H54 (cell line): ENCODE results near the gene TRAP1.
A peak's percentile ranks its signal among the peaks of the same experiment; 100 is the strongest.

Experiments
- DNase-seq: peaks from one replicate; pipeline ENCODE4 v3.0.0; 2011; ENCODE audit warnings: low spot score, mixed read lengths; ENCODE audit not compliant: insufficient read length
- FAIRE-seq: peaks from 3 replicates; lab custom pipeline; 2011; peaks lifted over from hg19 to GRCh38; lab: Jason Lieb, UNC
- POLR2A ChIP-seq: IDR thresholded peaks from 2 replicates; pipeline ENCODE4 v1.6.1; 2011; ENCODE audit warnings: low read depth, mild to moderate bottlenecking, low read length

Gene TRAP1

DNA sequence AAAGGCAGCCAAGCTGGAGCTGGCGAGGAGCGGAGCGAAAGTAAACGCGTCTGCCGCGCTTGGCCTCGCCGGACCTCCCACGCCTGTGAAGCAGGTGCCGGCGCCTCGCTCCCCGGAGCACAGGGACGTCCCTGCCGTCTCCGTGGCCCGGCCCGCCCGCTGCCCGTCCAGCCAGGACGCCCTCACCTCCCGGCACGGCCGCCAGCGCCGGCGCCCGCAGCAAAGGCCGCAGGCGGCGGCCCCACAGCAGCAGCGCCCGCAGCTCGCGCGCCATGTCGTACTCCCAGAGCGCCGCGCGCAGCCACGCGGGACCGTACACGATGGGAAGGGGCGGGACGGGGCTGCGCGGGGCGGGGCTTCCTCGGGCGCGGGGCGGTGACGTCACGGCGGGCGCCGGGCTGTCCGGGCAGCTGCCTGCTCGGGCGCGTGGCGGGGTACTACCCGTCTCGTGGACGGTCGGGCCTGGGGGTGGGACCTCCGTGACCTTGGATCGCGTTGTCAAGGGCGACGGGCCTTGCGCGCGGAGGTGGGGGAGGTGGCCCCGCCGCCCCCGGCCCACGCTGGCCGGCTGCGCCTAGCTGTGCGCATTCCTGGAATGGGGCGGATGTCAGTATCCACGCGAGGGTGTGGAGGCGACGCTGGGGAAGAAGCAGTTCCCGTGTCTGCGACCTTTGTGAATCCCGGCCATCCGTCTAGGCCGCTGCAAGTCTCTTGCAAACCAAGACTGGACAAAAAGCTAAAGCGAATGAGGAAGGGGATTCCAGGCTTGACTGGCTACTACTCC lies at the start of gene TRAP1:
Gene TRAP1 (minus strand): TSS at position 290 of the 784 bp plus-strand sequence. CDS start 16 bp downstream, at position 274.
- FAIRE-seq, result no peak
- TF ChIP-seq POLR2A, result peak; percentile 94
- DNase-seq, result peak; percentile 88

DNA sequence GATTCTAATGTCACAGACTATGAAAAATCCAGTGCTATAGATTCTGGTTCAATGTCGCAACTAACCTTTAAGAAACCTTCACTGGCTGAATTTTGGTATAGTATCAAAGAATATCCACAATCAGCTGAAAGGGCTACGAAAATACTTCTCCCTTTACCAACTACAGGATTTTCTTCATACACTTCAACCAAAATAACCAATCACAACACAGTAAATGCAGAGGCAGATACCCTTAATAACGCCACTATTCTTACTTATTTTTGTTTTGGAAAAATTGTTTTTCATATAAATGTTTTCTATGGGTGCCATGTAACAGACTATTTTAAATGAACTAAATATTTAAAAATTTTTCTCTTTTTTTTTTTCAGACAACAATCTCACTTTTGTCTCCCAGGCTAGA lies 48.9 kb upstream of the TRAP1 start:
- DNase-seq, result no peak
- no peak for FAIRE-seq
- no peak for TF ChIP-seq POLR2A

DNA sequence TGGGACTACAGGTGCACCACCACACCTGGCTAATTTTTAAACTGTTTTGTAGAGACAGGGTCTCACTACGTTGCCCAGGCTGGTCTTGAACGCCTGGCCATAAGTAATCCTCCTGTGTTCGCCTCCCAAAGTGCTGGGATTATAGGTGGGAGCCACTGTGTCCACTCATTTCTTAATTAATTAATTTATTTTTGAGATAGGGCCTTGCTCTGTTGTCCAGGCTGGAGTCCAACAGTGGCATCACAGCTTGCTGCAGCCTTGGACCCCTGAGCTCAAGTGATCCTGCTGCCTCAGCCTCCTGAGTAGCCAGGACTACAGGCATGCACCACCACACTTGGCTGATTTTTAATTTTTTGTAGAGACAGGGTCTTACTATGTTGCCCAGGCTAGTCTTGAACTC lies 47.1 kb upstream of the TRAP1 start:
- no peak for FAIRE-seq
- DNase-seq, result no peak
- TF ChIP-seq POLR2A, result no peak

DNA sequence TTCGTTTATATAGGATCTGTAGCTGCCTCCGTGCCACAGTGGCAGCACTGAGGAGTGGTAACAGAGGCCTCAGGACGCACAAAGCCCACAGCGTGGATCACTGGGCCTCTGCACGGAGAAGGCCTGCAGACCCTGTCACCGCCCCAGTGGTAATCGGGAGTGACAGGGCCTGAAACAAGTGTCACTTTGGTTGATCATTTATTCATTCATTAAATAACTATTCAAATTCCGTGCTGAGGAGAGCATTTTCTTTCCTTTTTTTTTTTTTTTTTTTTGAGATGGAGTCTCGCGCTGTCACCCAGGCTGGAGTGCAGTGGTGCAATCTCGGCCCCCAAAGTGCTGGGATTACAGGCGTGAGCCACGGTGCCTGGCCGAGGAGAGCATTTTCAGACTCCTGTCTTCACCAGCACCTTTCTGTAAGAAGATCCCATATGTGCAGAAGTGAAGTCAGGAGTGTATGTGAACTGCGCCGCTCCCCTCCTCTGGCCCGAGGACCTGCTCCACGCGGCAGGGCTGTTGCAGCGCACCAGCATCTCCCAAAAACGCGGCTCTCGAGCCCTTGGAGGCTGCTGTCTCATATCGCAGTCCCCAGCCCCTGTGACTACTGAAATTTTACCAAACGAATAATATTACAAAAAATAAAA lies 44.9 kb upstream of the TRAP1 start:
- no peak for FAIRE-seq
- DNase-seq, result no peak
- TF ChIP-seq POLR2A, result no peak

DNA sequence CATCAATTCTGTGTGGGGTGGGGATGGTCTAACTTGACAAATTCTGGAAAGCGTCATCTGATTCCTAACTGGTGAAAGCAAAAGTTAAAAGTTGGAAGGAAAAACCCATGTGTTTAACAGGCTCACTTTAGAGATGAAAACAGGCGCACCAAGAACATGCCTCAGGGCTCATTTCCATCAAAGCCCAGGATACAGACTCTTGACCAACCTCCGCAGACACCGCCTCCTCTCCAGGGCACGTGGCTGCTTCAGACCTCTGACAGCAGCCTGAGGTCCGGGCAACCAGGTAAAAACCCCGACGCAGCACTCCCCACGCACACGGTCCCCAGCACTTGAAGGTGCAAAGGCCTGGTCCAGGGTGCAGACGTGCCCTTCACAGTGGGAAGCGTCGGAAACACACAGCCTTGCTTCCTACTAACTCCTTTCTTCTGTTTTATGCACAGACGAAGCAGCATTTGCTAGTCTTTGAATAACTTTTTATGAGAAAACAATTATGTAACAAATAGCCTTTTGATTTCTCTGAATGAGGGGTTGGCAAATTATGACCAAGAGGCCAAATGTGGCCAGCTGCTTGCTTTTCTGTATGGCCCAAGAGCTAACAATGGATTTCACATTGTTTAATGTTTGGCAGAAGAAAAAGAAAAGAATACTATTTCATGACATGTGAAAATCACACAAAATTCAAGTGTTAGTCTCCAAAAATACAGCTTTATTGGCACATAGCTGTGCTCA lies 44.2 kb upstream of the TRAP1 start:
- DNase-seq (no peak), FAIRE-seq (no peak)

DNA sequence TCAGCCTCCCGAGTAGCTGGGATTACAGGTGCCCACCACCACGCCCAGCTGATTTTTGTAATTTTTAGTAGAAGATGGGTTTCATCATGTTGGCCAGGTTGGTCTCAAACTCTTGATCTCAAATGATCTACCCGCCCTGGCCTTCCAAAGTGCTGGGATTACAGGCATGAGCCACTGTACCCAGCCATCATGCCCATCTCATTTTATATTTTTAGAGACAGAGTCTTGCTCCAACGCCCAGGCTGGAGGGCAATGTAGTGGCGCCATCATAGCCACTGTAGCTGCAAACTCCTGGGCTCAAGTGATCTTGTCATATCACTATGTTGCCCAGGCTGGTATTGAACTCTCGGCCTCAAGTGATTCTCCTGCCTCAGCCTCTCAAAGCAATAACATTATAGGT lies 43.2 kb upstream of the TRAP1 start:
- DNase-seq (no peak), FAIRE-seq (no peak)
- no peak for TF ChIP-seq POLR2A

More for the DNA sequence above, 44.2 kb upstream of the TRAP1 start:
- TF ChIP-seq POLR2A, result no peak

DNA sequence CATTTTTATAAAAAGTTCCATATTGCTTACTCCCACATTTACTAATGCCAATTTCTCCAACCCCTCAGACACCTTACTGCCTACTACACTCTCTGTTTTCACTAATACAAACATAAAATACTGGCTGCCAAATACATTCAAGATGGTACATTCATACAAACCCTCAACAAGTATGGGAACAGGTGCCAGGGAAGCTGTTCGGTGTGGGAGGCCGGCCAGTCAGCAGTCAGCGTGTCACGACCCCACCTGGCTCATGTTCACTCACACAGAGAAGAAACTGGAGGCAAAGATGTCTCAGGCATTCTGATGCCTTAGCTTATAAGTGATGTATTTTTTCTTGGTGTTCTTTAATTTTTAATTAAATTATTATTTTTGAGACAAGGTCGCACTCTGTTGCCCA lies 42.4 kb upstream of the TRAP1 start:
- DNase-seq (no peak), FAIRE-seq (no peak)
- no peak for TF ChIP-seq POLR2A

DNA sequence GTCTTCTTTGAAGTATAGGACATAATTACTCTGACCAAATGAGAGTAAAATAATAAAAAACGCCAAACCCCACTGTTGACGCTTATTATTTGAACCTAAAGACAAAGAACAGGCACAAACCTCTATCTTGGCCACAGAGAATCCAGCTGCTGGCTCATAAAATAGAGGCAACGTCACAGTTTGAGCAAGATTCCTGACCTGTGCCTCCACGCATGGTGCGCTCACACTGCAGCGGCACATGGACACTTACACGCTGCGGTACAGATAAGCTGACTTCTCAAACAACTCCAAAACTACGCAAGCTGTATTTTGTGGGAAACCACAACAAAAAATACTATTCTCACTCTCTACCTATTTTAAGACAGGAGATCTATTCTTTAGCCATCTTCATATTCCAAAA lies 38.8 kb upstream of the TRAP1 start:
- TF ChIP-seq POLR2A, result no peak
- FAIRE-seq (no peak), DNase-seq (no peak)

DNA sequence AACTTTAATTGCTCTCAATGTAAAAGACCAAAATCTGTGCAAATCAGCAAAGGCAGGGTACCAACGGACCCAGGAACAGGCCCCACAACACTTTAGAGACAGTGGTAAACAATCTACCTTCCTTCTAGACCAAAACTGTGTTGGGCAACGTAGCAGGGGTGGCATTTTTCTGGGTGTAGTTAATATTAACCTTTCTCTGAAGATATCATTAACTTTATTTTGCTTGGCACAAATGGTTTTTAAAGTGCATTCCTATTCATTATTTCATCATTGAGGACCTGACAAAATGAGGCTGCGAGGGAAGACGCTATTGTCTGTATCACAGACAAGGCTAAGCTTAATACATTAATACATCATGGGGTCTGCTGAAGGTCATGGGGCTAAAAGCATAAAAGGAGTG lies 37.9 kb upstream of the TRAP1 start:
- TF ChIP-seq POLR2A, result no peak
- FAIRE-seq (no peak), DNase-seq (no peak)

DNA sequence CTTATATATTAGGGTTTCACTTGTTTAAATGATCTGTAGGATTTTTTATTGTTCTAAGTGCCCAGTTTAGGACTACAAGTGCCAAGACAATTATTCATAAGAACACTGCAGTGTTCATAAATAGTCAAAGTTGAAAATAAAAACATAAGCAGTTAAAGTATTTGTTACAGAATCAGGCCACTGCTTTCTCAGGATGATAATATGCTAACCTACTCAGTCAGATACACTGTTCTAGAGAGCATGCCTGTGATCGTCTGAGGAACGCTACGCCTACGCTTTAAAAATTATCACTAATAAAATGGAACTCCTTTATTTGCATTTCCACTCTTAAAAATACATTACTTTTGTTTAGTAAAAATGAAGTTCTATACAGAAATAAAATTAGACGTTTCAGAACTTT lies 37.4 kb upstream of the TRAP1 start:
- no peak for TF ChIP-seq POLR2A
- FAIRE-seq (no peak), DNase-seq (no peak)

DNA sequence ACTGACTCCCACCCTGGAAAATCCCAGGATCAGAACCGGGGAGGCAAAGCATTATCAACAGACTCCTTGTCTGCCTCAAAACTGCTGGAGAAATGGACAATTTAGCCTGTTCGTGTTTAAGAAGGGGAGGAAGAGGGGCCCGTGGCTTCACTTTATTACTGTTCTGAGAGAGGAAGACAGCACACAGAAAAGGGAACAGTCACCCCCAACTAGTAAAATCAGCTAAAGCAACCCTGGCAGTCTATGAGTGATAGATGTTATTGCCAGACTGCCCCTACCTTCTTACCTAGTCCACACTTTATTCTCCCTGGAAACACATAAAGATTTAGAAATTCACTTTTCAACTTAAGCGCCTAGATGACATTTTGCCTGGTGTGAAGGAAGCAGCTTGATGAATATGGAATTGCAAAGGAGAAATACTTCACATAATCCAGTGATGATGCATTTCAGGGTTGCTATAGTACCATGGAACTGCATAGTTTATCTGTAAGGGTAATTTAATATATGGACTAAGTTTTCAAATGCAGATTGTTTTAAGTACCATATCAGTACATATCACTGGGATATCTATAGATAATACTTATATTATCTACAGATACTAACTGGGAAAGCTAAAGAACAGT lies 36.9 kb upstream of the TRAP1 start:
- no peak for DNase-seq
- TF ChIP-seq POLR2A, result no peak
- no peak for FAIRE-seq

DNA sequence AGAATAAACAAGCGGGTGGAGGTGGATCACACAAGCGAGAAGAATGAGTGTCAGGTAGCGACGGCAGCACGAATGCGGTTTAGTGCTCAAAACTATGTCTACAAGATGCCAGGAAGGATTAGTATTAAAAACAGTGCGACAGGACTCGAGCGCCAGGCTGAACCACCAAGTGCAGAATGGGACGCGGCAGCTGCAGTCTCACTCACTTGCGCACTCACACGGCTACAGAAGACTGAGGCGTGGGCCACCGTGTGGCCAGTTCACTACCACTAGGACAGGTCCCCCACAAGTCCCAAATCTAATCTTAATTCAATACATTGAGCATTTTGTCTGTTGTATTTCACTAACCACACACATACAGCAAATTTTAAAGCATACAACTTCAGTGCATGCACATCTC lies 35.7 kb upstream of the TRAP1 start:
- FAIRE-seq (no peak), DNase-seq (no peak)
- no peak for TF ChIP-seq POLR2A

DNA sequence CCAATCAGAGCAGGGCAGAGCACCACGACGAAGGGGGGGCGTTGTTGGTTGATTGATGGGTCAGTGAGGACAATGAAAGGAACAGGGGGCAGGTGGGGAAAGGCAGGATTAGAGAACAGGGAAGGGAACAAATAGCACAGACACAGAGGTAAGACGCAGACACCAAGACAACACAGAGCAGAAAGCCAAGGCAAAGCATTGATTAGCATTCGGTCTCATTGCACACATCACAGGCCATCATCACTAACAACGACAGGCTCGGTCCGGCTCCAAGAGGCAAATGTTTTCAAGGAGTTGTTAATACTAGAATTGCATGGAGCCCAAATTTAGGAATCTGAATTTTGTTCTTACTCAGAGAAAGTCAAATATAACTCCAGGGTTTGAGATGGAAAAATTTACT lies 34.6 kb upstream of the TRAP1 start:
- FAIRE-seq (no peak), DNase-seq (no peak)
- no peak for TF ChIP-seq POLR2A

DNA sequence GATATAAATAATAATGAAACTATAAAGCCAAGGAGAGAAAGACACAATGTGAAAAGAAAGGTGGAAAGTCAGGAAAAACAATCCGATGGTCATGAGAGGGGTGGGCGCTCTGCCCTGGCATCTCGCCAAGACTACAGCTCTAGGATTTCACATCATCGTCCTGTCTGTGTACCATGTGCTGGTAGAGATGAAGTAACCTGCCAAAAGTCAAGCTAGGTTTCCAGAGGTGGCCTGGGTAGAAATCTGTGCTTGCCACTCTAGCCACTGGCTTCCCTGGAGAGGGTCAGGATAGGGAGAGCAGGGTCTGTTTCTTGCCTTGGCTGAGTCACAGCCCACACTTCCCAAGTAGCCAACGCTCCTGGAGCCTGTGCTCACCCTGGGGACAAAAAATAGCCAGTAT lies 31.0 kb upstream of the TRAP1 start:
- no peak for TF ChIP-seq POLR2A
- no peak for FAIRE-seq
- DNase-seq, result no peak
